Spinal cord (tissue), 10 donors: ENCODE data around the gene GRHPR. TPM values are rescaled to one million over a fixed set of nuclear protein-coding genes. Genes with fewer than 3 reads are reported as not detected.
A peak's percentile ranks its signal among the peaks of the same experiment; 100 is the strongest.

Experiments
- DNase-seq, 6 donors: peaks; one replicate each; pipeline versions ENCODE4 v3.0.0 to v3.0.0-alpha.2; 2013 to 2015; ENCODE audit warnings: low spot score in 6 of 6, low read depth in 4 of 6
- H3K27ac ChIP-seq: one replicate; pipeline ENCODE4 v1.5.1; 2013; ENCODE audit warnings: low read depth, low read length, control low read depth
- H3K27me3 ChIP-seq: one replicate; pipeline ENCODE4 v1.6.1; 2013; ENCODE audit warnings: low read length; ENCODE audit not compliant: control insufficient read depth, insufficient read depth
- H3K36me3 ChIP-seq: one replicate; pipeline ENCODE4 v1.6.1; 2013; ENCODE audit warnings: low read length; ENCODE audit not compliant: control insufficient read depth, insufficient read depth
- H3K4me1 ChIP-seq: one replicate; pipeline ENCODE4 v1.6.1; 2013; ENCODE audit warnings: low read length; ENCODE audit not compliant: control insufficient read depth, insufficient read depth
- H3K4me3 ChIP-seq: one replicate; pipeline ENCODE4 v1.5.1; 2013; ENCODE audit warnings: low read depth, low read length, control low read depth
- H3K9me3 ChIP-seq: one replicate; pipeline ENCODE4 v1.6.1; 2013; ENCODE audit warnings: low read length; ENCODE audit not compliant: control insufficient read depth, insufficient read depth
- WGBS: methylation state at CpG from one replicate; pipeline ENCODE4 v1.1.5; 2013; ENCODE audit warnings: missing lambda C conversion rate; ENCODE audit not compliant: insufficient coverage; 5-methylcytosine and 5-hydroxymethylcytosine counted together
- polyA plus RNA-seq, 2 donors: library from polyadenylated mRNA; unstranded; fragments of 120-200 nt; gene quantifications; one replicate each; pipeline ENCODE4 v1.2.1, GENCODE V29; 2013; ENCODE audit not compliant: insufficient read length in 2 of 2
- total RNA-seq, 2 donors: library from RNA; depleted of rRNA in 1 of 2; stranded (reverse); fragments of 120-200 nt in 1 of 2; fragments of >200 nt in 1 of 2; gene quantifications; one replicate each; pipeline versions ENCODE4 v1.2.3 to v1.2.4, GENCODE V29; 2013 to 2014
- donor health status: healthy.

Gene GRHPR
- total and polyA plus RNA-seq, 4 donors: 68.6 to 157 (median 136) TPM

DNA sequence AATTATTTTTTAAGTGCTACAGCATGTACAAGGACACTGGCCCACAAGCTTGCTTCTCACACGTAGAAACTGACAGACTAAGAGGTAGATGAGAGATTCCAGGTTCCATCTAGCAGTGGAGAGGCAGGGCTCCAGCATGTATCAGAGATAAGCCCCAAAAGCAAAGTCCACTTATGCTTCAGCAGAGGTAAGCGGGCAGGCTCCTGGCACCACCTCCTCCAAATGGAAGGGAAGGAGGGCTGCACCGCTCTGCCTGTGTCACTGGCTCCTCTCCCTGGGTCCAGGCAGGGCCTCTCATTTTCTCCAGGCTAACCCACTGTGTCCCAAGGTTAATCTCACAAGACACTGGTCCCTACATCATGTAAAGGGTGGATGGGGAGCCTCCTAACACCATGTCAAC, 15.9 kb downstream of the GRHPR start:
- no peak overlapping the region for H3K4me3 ChIP-seq
- WGBS: 88% methylated on average over 2 of the region's 3 CpGs
- peaks cover 62% of the 10 kb centered on the region for H3K36me3 ChIP-seq
- H3K27me3 ChIP-seq: no peaks in the 10 kb centered on the region
- H3K9me3 ChIP-seq: no peaks in the 10 kb centered on the region
- no peak for DNase-seq
- no peak overlapping the region for H3K27ac ChIP-seq
- H3K4me1 ChIP-seq: peaks cover 17% of the 10 kb centered on the region

- DNase-seq: no peak
- Histone ChIP-seq H3K27me3 (no peaks in the 10 kb centered on the region), H3K27ac (no peak overlapping the region), H3K4me3 (no peak overlapping the region), H3K9me3 (no peaks in the 10 kb centered on the region), H3K4me1 (no peaks in the 10 kb centered on the region), H3K36me3 (peaks cover 45% of the 10 kb centered on the region)
- 93% methylated on average over 16 of the region's 21 CpGs for WGBS
Observed at GRCh38 chr9:37441776-37442370, 19.4 kb downstream of the GRHPR start.

GRCh38 chr9:37442556-37442955, 20.1 kb downstream of the GRHPR start:
- no peaks in the 10 kb centered on the region for H3K9me3 ChIP-seq
- 86% methylated on average over 1 of the region's 2 CpGs for WGBS
- H3K4me1 ChIP-seq: no peaks in the 10 kb centered on the region
- H3K27me3 ChIP-seq: no peaks in the 10 kb centered on the region
- no peak for DNase-seq
- H3K4me3 ChIP-seq: no peak overlapping the region
- H3K36me3 ChIP-seq: peaks cover 38% of the 10 kb centered on the region
- no peak overlapping the region for H3K27ac ChIP-seq

- no peaks in the 10 kb centered on the region for H3K9me3 ChIP-seq
- H3K27me3 ChIP-seq: no peaks in the 10 kb centered on the region
- H3K4me3 ChIP-seq: no peak overlapping the region
- WGBS: 100% methylated on average over 3 of the region's 5 CpGs
- no peak overlapping the region for H3K27ac ChIP-seq
- H3K4me1 ChIP-seq: no peaks in the 10 kb centered on the region
- H3K36me3 ChIP-seq: peaks cover 31% of the 10 kb centered on the region
- no peak for DNase-seq
Observed at GRCh38 chr9:37443566-37443965, 21.1 kb downstream of the GRHPR start.

DNA sequence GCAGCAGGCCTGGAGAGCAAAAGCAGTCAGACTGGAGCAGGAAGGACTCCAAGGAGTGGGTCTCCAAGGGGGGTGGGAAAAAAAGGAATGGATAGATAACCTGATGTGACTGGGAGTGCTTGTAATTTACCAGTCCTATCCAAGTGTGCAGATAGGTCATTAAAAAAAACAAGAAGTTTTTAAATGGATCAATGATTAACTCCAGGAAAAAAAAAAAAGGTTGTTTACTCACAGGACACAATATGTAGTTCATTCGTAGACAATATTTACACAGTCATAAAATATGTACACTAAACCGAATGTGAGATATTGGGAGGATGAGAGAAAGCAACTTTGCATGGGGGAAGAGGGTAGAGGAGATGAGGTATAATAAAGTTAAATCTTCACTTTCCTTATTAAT, 22.4 kb downstream of the GRHPR start:
- DNase-seq: no peak
- H3K4me1 ChIP-seq: no peaks in the 10 kb centered on the region
- no peak overlapping the region for H3K4me3 ChIP-seq
- peaks cover 30% of the 10 kb centered on the region for H3K36me3 ChIP-seq
- no peaks in the 10 kb centered on the region for H3K27me3 ChIP-seq
- no peaks in the 10 kb centered on the region for H3K9me3 ChIP-seq
- WGBS: no CpG with 5 or more reads among the region's 2 CpGs
- H3K27ac ChIP-seq: no peak overlapping the region

GRCh38 chr9:37445832-37446231, 23.3 kb downstream of the GRHPR start:
- H3K27ac ChIP-seq: no peak overlapping the region
- H3K36me3 ChIP-seq: peaks cover 22% of the 10 kb centered on the region
- no peak overlapping the region for H3K4me3 ChIP-seq
- no peaks in the 10 kb centered on the region for H3K9me3 ChIP-seq
- DNase-seq: no peak
- no peaks in the 10 kb centered on the region for H3K4me1 ChIP-seq
- H3K27me3 ChIP-seq: no peaks in the 10 kb centered on the region
- WGBS: 100% methylated on average over 2 of the region's 6 CpGs

- WGBS: 88% methylated on average over 3 of the region's 4 CpGs
- no peak overlapping the region for H3K4me3 ChIP-seq
- H3K9me3 ChIP-seq: no peaks in the 10 kb centered on the region
- H3K27me3 ChIP-seq: no peaks in the 10 kb centered on the region
- H3K27ac ChIP-seq: no peak overlapping the region
- no peaks in the 10 kb centered on the region for H3K4me1 ChIP-seq
- peaks cover 19% of the 10 kb centered on the region for H3K36me3 ChIP-seq
- no peak for DNase-seq
Observed at GRCh38 chr9:37446401-37446800, 23.9 kb downstream of the GRHPR start.

DNA sequence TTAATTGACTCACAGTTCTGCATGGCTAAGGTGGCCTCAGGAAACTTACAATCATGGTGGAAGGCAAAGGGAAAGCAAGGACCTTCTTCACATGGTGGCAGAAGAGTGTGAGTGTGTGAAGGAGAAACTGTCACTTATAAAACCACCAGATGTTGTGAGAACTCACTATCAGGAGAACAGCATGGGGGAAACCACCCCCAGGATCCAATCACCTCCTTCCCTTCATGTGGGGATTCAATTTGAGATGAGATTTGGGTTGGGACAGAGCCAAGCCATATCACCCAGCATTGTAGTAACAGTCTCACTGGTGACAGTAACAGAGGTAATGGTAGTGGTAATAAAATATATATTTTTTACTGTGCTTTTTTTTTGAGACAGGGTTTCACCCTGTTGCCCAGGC, 24.6 kb downstream of the GRHPR start:
- Histone ChIP-seq H3K36me3 (peaks cover 12% of the 10 kb centered on the region), H3K9me3 (no peaks in the 10 kb centered on the region), H3K4me1 (no peaks in the 10 kb centered on the region), H3K4me3 (no peak overlapping the region), H3K27me3 (no peaks in the 10 kb centered on the region), H3K27ac (no peak overlapping the region)
- DNase-seq: no peak

- H3K36me3 ChIP-seq: peaks cover 6% of the 10 kb centered on the region
- WGBS: 20% methylated on average over 5 of the region's 12 CpGs
- no peaks in the 10 kb centered on the region for H3K9me3 ChIP-seq
- H3K4me3 ChIP-seq: no peak overlapping the region
- no peaks in the 10 kb centered on the region for H3K4me1 ChIP-seq
- no peak overlapping the region for H3K27ac ChIP-seq
- no peaks in the 10 kb centered on the region for H3K27me3 ChIP-seq
- DNase-seq: peak in 2 of 6 donors; percentile 64 to 79
Observed at GRCh38 chr9:37449862-37450632, 27.6 kb downstream of the GRHPR start.

DNA sequence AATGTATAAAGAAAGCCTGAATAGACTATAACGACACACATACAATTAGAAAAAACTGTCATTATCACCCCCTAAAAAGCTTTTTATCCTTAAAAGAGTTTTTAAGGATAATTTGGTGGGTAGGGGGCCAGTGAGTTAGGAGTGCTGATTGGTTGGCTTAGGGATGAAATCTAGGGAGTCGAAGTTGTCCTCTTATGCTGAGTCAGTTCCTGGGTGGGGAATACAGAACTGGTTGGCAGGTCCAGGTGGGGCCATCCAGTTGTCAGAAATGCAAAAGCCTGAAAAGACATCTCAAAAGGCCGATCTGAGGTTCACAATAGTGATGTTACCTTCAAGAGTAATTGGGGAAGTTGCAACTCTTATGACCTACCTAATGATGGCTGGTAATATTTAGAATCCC, 29.1 kb downstream of the GRHPR start:
- Histone ChIP-seq H3K36me3 (peaks cover 9% of the 10 kb centered on the region), H3K4me1 (peaks cover 3% of the 10 kb centered on the region), H3K9me3 (no peaks in the 10 kb centered on the region), H3K4me3 (no peak overlapping the region), H3K27ac (no peak overlapping the region), H3K27me3 (no peaks in the 10 kb centered on the region)
- 100% methylated on average over 1 of the region's 3 CpGs for WGBS
- DNase-seq: no peak
